Chondrocyte (in vitro differentiated cells): Measurements from ENCODE around the gene LRRC4B. TPM values are rescaled to one million over a fixed set of nuclear protein-coding genes. Genes with fewer than 3 reads are reported as not detected.

Source experiments
- DNase-seq: peaks from one replicate; pipeline ENCODE4 v3.0.0; 2021; ENCODE audit warnings: mixed read lengths, low spot score
- H3K27ac Mint-ChIP-seq: one replicate; pipeline ENCODE4 v1.8.0; 2021; ENCODE audit warnings: mild to moderate bottlenecking, moderate library complexity, mixed read lengths; ENCODE audit not compliant: unreplicated experiment
- H3K27me3 Mint-ChIP-seq: 2 replicates; pipeline ENCODE4 v1.8.0; 2021; ENCODE audit warnings: low read depth, mixed read lengths
- H3K36me3 Mint-ChIP-seq: 2 replicates; pipeline ENCODE4 v1.8.0; 2021; ENCODE audit warnings: low read depth, mixed read lengths
- H3K4me1 Mint-ChIP-seq: 2 replicates; pipeline ENCODE4 v1.8.0; 2021; ENCODE audit warnings: low read depth, mild to moderate bottlenecking, mixed read lengths
- H3K4me3 Mint-ChIP-seq: one replicate; pipeline ENCODE4 v1.8.0; 2021; ENCODE audit warnings: mild to moderate bottlenecking, moderate library complexity, mixed read lengths; ENCODE audit not compliant: unreplicated experiment
- H3K9me3 Mint-ChIP-seq: 2 replicates; pipeline ENCODE4 v1.8.0; 2021; ENCODE audit warnings: low read depth, mixed read lengths
- total RNA-seq: library from RNA; stranded (reverse); gene quantifications from 3 replicates; pipeline ENCODE4 v1.2.1, GENCODE V29; 2021
- TF ChIP-seq, protein P1 (sequence below): fragments of 200-600 bp; sonication (generic); IDR thresholded peaks from 2 replicates; pipeline ENCODE4 v1.5.0; 2021; ENCODE audit warnings: antibody characterized with exemption, mild to moderate bottlenecking, moderate library complexity

LRRC4B gene
- total RNA-seq, 1 donor from 2014 or later = 0.52 TPM

DNA sequence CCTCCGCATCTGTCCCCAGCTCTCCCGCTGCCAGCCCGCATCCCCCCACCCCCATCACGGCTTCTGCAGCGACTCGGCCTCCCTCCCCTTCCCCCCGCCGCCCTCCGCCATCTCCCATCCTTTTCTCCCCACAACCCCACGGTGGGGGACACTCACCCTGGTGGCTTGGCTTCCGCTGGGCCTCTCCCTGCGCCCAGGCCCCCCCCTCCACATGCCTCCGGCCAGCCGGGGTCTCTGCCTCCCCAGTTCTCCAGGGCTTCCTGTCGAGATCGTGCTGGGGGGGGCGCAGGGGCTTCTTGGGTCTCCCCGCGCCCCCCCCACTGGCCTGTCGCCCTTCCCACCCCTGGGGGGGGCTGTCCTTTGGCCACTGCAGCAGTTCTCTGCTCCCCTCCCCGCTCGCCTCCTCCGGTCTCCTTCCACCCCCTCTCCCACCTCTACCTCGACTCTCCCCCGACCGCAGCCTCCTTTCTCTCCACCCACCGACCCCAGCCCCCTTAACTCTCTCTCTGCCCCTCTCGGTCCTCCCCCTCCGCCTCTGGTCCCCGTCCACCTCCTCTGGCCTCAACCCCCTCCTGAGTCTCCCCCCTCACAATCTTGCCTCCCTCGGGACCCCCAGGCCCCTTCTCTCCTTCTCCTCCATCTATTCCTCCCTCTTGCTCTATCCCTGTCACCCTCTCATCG, 17.1 kb downstream of the LRRC4B start:
- H3K27ac Mint-ChIP-seq = peak overlapping the region; percentile 54
- H3K4me1 Mint-ChIP-seq = peaks cover 13% of the 10 kb centered on the region
- H3K4me3 Mint-ChIP-seq = no peak overlapping the region
- TF ChIP-seq, protein P1, sequence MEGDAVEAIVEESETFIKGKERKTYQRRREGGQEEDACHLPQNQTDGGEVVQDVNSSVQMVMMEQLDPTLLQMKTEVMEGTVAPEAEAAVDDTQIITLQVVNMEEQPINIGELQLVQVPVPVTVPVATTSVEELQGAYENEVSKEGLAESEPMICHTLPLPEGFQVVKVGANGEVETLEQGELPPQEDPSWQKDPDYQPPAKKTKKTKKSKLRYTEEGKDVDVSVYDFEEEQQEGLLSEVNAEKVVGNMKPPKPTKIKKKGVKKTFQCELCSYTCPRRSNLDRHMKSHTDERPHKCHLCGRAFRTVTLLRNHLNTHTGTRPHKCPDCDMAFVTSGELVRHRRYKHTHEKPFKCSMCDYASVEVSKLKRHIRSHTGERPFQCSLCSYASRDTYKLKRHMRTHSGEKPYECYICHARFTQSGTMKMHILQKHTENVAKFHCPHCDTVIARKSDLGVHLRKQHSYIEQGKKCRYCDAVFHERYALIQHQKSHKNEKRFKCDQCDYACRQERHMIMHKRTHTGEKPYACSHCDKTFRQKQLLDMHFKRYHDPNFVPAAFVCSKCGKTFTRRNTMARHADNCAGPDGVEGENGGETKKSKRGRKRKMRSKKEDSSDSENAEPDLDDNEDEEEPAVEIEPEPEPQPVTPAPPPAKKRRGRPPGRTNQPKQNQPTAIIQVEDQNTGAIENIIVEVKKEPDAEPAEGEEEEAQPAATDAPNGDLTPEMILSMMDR = no peak
- DNase-seq = peak; percentile 78
- peaks cover 38% of the 10 kb centered on the region for H3K27me3 Mint-ChIP-seq
- H3K36me3 Mint-ChIP-seq = no peaks in the 10 kb centered on the region
- no peaks in the 10 kb centered on the region for H3K9me3 Mint-ChIP-seq

DNA sequence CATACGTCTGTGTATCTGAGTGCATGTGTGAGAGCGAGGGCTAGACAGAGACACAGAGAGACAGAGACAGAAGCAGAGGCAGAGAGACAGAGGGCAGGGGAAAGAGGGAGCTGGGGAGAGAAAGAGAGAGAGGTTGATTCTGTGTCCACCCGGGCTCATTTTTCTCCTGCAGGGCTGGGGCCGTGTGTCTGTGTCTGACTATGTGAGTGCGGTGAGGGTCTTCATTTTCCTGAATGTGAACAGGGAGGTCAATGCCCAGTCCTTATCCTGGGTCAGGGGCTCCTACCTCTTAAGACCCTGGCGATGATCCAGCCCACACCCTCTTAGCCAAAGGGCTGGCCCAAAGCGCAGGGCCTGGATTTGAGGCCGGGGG, 17.7 kb downstream of the LRRC4B start:
- Mint-ChIP-seq H3K27ac (no peak overlapping the region), H3K4me3 (no peak overlapping the region), H3K27me3 (peaks cover 38% of the 10 kb centered on the region), H3K4me1 (peaks cover 12% of the 10 kb centered on the region), H3K36me3 (no peaks in the 10 kb centered on the region), H3K9me3 (no peaks in the 10 kb centered on the region)
- TF ChIP-seq, protein P1 = no peak
- no peak for DNase-seq

DNA sequence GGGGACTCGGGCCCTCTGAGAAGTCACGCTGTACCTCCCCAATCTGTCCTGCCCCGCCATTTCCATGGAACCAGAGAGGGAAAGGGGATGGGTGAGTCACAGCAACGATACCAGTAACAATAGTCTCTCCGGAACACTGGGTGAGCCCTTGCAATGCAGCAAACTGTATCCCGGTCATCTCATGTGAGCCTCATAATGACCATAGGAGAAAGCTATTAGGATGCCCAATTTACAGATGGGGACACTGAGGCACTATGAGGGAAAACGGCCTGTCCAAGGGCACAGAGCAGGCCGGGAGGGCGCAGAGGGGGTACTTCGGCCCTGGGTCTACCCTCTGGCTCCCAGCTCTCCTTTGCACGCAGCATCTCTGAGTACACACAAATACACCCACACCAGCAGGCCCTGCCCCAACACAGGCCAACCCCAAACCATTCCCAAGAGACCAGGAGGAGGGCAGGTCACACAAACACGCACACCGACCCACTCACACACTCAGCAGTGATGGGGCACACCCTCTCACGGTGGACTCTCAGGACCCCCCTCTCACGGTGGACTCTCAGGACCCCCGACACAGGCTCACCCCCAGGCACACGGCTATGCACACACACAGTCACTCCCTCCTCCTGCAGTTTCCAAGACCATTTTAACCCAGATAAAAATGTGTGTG, 18.2 kb downstream of the LRRC4B start:
- Mint-ChIP-seq H3K9me3 (no peaks in the 10 kb centered on the region), H3K4me1 (peaks cover 14% of the 10 kb centered on the region), H3K27me3 (peaks cover 34% of the 10 kb centered on the region), H3K36me3 (no peaks in the 10 kb centered on the region), H3K4me3 (no peak overlapping the region), H3K27ac (no peak overlapping the region)
- TF ChIP-seq, protein P1 = no peak
- DNase-seq = peak; percentile 72

DNA sequence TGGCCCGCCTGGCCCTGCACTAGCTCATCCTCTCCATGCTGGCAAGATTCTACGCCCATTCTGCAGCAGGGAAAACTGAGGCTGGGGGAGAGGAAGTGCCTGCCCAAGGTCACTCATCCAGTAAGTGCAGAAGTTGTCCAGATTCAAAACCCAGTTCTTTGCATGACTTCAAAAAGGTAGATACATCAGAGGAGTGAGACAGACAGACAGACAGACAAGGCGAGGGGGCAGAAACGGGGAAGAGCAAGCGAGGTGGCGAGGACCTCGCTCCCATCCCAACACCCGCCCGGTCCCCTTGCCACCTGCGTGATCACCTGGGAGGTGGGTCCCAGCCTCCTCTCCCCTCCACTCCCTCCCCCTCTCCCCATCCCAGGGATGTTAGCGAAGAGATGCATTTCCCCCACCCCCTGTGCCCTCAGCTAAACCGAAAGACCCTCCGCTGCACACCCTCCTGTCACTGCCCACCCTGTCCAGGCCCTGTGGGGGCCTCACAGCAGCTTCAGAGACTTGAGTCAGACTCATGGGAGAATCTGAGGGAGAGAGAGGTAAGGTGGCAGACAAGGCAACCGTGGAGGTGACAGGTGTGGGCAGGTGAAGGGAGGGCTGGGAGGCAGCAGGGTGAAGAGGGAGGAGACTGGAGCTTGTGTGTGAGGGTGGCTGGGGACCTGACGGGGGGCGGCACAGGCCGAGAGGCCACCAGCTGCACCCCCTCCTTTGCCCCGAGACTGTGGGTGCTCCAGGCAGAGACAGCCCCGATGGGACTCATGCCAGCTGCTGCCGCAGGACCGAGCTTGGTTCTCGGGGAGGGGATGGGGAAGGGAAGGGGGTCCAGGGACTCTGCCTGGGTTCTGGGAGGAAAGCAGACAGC, 18.9 kb downstream of the LRRC4B start:
- DNase-seq = peak; percentile 88
- no peak overlapping the region for H3K4me3 Mint-ChIP-seq
- H3K27me3 Mint-ChIP-seq = peaks cover 31% of the 10 kb centered on the region
- H3K27ac Mint-ChIP-seq = no peak overlapping the region
- TF ChIP-seq, protein P1 = no peak
- H3K9me3 Mint-ChIP-seq = no peaks in the 10 kb centered on the region
- H3K36me3 Mint-ChIP-seq = no peaks in the 10 kb centered on the region
- peaks cover 14% of the 10 kb centered on the region for H3K4me1 Mint-ChIP-seq
